ENCODE measurements around the gene POP4. TPM values are rescaled to one million over a fixed set of nuclear protein-coding genes. Genes with fewer than 3 reads are reported as not detected.
"Not testable (repeated sequence)": the region's sequence is repeated elsewhere in the genome, so short reads cannot be mapped to it uniquely, and the experiment has no call there.

The POP4 gene
- 95.2 and 101 TPM in 2 replicates for polyA plus RNA-seq
- polyA minus RNA-seq, result 61.4 and 64.8 TPM in 2 replicates

- peak within 1 kb of the TSS; percentile 99 for H2AFZ ChIP-seq (ENCODE audit: low read depth, low read length)
- H3K27ac ChIP-seq (ENCODE audit: low read length), result peak within 1 kb of the TSS; percentile 97
- no peaks in the 10 kb centered on the region for H3K9me2 ChIP-seq (ENCODE audit: insufficient read depth, low read length)
- TF ChIP-seq, protein P1, sequence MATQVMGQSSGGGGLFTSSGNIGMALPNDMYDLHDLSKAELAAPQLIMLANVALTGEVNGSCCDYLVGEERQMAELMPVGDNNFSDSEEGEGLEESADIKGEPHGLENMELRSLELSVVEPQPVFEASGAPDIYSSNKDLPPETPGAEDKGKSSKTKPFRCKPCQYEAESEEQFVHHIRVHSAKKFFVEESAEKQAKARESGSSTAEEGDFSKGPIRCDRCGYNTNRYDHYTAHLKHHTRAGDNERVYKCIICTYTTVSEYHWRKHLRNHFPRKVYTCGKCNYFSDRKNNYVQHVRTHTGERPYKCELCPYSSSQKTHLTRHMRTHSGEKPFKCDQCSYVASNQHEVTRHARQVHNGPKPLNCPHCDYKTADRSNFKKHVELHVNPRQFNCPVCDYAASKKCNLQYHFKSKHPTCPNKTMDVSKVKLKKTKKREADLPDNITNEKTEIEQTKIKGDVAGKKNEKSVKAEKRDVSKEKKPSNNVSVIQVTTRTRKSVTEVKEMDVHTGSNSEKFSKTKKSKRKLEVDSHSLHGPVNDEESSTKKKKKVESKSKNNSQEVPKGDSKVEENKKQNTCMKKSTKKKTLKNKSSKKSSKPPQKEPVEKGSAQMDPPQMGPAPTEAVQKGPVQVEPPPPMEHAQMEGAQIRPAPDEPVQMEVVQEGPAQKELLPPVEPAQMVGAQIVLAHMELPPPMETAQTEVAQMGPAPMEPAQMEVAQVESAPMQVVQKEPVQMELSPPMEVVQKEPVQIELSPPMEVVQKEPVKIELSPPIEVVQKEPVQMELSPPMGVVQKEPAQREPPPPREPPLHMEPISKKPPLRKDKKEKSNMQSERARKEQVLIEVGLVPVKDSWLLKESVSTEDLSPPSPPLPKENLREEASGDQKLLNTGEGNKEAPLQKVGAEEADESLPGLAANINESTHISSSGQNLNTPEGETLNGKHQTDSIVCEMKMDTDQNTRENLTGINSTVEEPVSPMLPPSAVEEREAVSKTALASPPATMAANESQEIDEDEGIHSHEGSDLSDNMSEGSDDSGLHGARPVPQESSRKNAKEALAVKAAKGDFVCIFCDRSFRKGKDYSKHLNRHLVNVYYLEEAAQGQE (IDR thresholded peaks at IDR 0.05; ENCODE audit: borderline replicate concordance), result peak; percentile 92
- TF ChIP-seq CTCF (IDR thresholded peaks at IDR 0.05; ENCODE audit: poor library complexity, severe bottlenecking), result no peak
- TF ChIP-seq EZH2 (IDR thresholded peaks at IDR 0.05; ENCODE audit: borderline replicate concordance, insufficient read depth, low read length, poor library complexity, severe bottlenecking), result no peak
- peak; percentile 100 for TF ChIP-seq POLR2AphosphoS5 (IDR thresholded peaks at IDR 0.05)
- TF ChIP-seq RAD21 (conservative IDR thresholded peaks at IDR 0.05), result peak; percentile 33
- TF ChIP-seq EP300 (conservative IDR thresholded peaks at IDR 0.05; ENCODE audit: poor library complexity, severe bottlenecking), result peak; percentile 81
- TF ChIP-seq SMC3 (conservative IDR thresholded peaks at IDR 0.05; ENCODE audit: poor library complexity), result peak; percentile 49
- peak; percentile 89 for TF ChIP-seq MXI1 (conservative IDR thresholded peaks at IDR 0.05; ENCODE audit: poor library complexity, severe bottlenecking)
- peak; percentile 86 for TF ChIP-seq TAF1 (IDR thresholded peaks at IDR 0.05; ENCODE audit: low read depth)
- peaks cover 17% of the 10 kb centered on the region for H3K79me2 ChIP-seq (replicated peaks; ENCODE audit: insufficient read depth, low read length)
- peak within 1 kb of the TSS; percentile 97 for H3K9ac ChIP-seq (ENCODE audit: low read length)
- H4K20me1 ChIP-seq (ENCODE audit: insufficient read depth), result no peaks in the 10 kb centered on the region
- H3K4me2 ChIP-seq (ENCODE audit: low read length), result peak within 1 kb of the TSS; percentile 81
- H3K9me3 ChIP-seq (ENCODE audit: low read length), result no peaks in the 10 kb centered on the region
- H3K4me3 ChIP-seq (ENCODE audit: low read length), result peak within 1 kb of the TSS; percentile 79
- H3K36me3 ChIP-seq (ENCODE audit: insufficient read depth, low read length), result no peaks in the 10 kb centered on the region
- no peaks in the 10 kb centered on the region for H3F3A ChIP-seq (ENCODE audit: insufficient read depth, low read length, poor library complexity, severe bottlenecking)
- H3K27me3 ChIP-seq (ENCODE audit: insufficient read depth, low read depth, low read length), result no peaks in the 10 kb centered on the region
Measured at GRCh38 chr19:29605653-29606419, at the start of gene POP4. POP4 (plus strand) TSS chr19:29606283; CDS start chr19:29606319, 36 bp downstream.

DNA sequence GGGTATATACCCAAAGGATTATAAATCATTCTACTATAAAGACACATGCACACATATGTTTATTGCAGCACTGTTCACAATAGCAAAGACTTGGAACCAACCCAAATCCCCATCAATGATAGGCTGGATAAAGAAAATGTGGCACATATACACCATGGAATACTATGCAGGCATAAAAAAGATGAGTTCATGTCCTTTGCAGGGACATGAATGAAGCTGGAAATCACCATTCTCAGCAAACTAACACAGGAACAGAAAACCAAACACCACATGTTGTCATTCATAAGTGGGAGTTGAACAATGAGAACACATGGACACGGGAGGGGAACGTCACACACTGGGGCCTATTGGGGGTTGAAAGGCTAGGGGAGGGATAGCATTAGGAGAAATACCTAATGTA is 47.0 kb upstream of the POP4 start:
- H2AFZ ChIP-seq (ENCODE audit: low read depth, low read length); H3K4me2 ChIP-seq (ENCODE audit: low read length); H3K27me3 ChIP-seq (ENCODE audit: insufficient read depth, low read depth, low read length); H3F3A ChIP-seq (ENCODE audit: insufficient read depth, low read length, poor library complexity, severe bottlenecking); H4K20me1 ChIP-seq (ENCODE audit: insufficient read depth); H3K79me2 ChIP-seq (replicated peaks; ENCODE audit: insufficient read depth, low read length); H3K9me3 ChIP-seq (ENCODE audit: low read length); H3K4me3 ChIP-seq (ENCODE audit: low read length); H3K9ac ChIP-seq (ENCODE audit: low read length); H3K9me2 ChIP-seq (ENCODE audit: insufficient read depth, low read length); H3K36me3 ChIP-seq (ENCODE audit: insufficient read depth, low read length); H3K27ac ChIP-seq (ENCODE audit: low read length): not testable (repeated sequence)
